HEK293 (cell line): ENCODE measurements around the gene SMIM32.

Source experiments
- SETDB1 ChIP-seq: IDR thresholded peaks from one replicate; pipeline ENCODE4 v1.6.1; 2017; ENCODE audit warnings: mild to moderate bottlenecking, low read length, moderate library complexity, mixed read lengths; ENCODE audit not compliant: insufficient read length
- ZNF138 ChIP-seq: fragments of 450-650 bp; formaldehyde crosslinking; IDR thresholded peaks from 2 replicates; pipeline ENCODE4 v1.5.1; 2016; ENCODE audit warnings: missing biosample characterization, missing genetic modification characterization, borderline replicate concordance
- ZNF24 ChIP-seq: fragments of 450-650 bp; formaldehyde crosslinking; IDR thresholded peaks from 2 replicates; pipeline ENCODE4 v1.5.1; 2016; ENCODE audit warnings: missing biosample characterization, missing genetic modification characterization

DNA sequence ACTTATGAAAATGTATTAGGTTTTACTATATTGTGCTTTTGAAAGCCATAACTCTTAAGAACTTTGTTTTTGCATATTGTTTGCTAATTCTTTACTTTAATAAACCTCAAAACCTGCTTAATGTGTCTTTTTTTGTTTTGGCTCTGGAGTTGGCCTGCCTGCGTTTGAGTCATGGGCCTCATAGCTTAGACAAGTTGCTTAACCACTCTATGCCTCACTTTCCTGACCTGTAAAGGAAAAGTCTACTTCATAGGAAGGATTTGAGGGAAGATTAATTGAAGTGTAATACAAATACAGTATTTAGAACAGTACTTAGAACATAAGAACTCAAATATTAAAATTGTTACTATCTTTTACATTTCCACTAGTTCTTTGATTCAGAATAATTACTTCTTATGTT, 10.3 kb downstream of the SMIM32 start:
- TF ChIP-seq SETDB1 (no peak), ZNF138 (tag by site-specific recombination) (no peak), ZNF24 (tag by site-specific recombination) (no peak)
